Mesendoderm (in vitro differentiated cells): ENCODE data around the gene HEPHL1.

Source experiments
- DNase-seq: peaks from one replicate; pipeline ENCODE4 v3.0.0; 2013
- H2AK5ac ChIP-seq: 2 replicates; pipeline ENCODE4 v1.6.1; 2013; ENCODE audit warnings: low read length, inconsistent platforms
- H2BK120ac ChIP-seq: 2 replicates; pipeline ENCODE4 v1.6.1; 2013; ENCODE audit warnings: low read depth, mild to moderate bottlenecking, low read length, moderate library complexity, mixed read lengths
- H2BK15ac ChIP-seq: replicated peaks from 2 replicates; pipeline ENCODE4 v1.6.1; 2013; ENCODE audit warnings: low read depth, mild to moderate bottlenecking, moderate library complexity
- H2BK5ac ChIP-seq: 2 replicates; pipeline ENCODE4 v1.6.1; 2013; ENCODE audit warnings: low read length, inconsistent platforms
- H3K18ac ChIP-seq: 2 replicates; pipeline ENCODE4 v1.6.1; 2013; ENCODE audit warnings: mild to moderate bottlenecking, low read length, mixed read lengths
- H3K23ac ChIP-seq: one replicate; pipeline ENCODE4 v1.6.1; 2013; ENCODE audit warnings: low read length
- H3K27ac ChIP-seq: 2 replicates; pipeline ENCODE4 v1.5.1; 2013; ENCODE audit warnings: low read depth, mild to moderate bottlenecking, inconsistent platforms, low read length, moderate library complexity
- H3K27me3 ChIP-seq: 2 replicates; pipeline ENCODE4 v1.6.1; 2013; ENCODE audit warnings: low read length, control low read depth, mild to moderate bottlenecking, inconsistent platforms; ENCODE audit not compliant: insufficient read depth, poor library complexity
- H3K36me3 ChIP-seq: 2 replicates; pipeline ENCODE4 v1.6.1; 2013; ENCODE audit warnings: low read length, inconsistent platforms; ENCODE audit not compliant: control insufficient read depth, insufficient read depth
- H3K4ac ChIP-seq: one replicate; pipeline ENCODE4 v1.6.1; 2013; ENCODE audit warnings: low read depth, mild to moderate bottlenecking, low read length, moderate library complexity
- H3K4me1 ChIP-seq: 2 replicates; pipeline ENCODE4 v1.6.1; 2013; ENCODE audit warnings: low read depth, low read length, inconsistent platforms; ENCODE audit not compliant: control insufficient read depth
- H3K4me2 ChIP-seq: 2 replicates; pipeline ENCODE4 v1.6.1; 2013; ENCODE audit warnings: low read length
- H3K4me3 ChIP-seq: 2 replicates; pipeline ENCODE4 v1.5.1; 2013; ENCODE audit warnings: mild to moderate bottlenecking, low read length
- H3K56ac ChIP-seq: one replicate; pipeline ENCODE4 v1.6.1; 2013; ENCODE audit warnings: low read length
- H3K79me1 ChIP-seq: 2 replicates; pipeline ENCODE4 v1.6.1; 2013; ENCODE audit warnings: low read length, inconsistent platforms
- H3K79me2 ChIP-seq: 2 replicates; pipeline ENCODE4 v1.6.1; 2013; ENCODE audit warnings: mild to moderate bottlenecking, low read length; ENCODE audit not compliant: control insufficient read depth, insufficient read depth
- H3K9ac ChIP-seq: 2 replicates; pipeline ENCODE4 v1.6.1; 2013; ENCODE audit warnings: low read length, inconsistent platforms
- H4K5ac ChIP-seq: one replicate; pipeline ENCODE4 v1.6.1; 2013; ENCODE audit warnings: low read length
- H4K8ac ChIP-seq: one replicate; pipeline ENCODE4 v1.6.1; 2013; ENCODE audit warnings: low read depth, mild to moderate bottlenecking, control low read depth, low read length, moderate library complexity
- WGBS: extraction: QIAGEN DNeasy Blood & Tissue Kit; methylation state at CpG from one replicate; pipeline ENCODE4 v1.1.7; 2013; ENCODE audit warnings: low lambda C conversion rate, missing lambda C conversion rate; ENCODE audit not compliant: insufficient coverage; ENCODE audit errors: extremely low coverage; 5-methylcytosine and 5-hydroxymethylcytosine counted together

HEPHL1 gene

GRCh38 chr11:93993747-93994146, 27.4 kb upstream of the HEPHL1 start:
- no peak overlapping the region for H4K5ac ChIP-seq
- no peaks in the 10 kb centered on the region for H3K27me3 ChIP-seq
- H3K4ac ChIP-seq = no peak overlapping the region
- no peak overlapping the region for H3K27ac ChIP-seq
- no peak overlapping the region for H2BK120ac ChIP-seq
- no CpG with 5 or more reads among the region's 1 CpG for WGBS
- no peaks in the 10 kb centered on the region for H3K79me2 ChIP-seq
- H4K8ac ChIP-seq = no peak overlapping the region
- no peak for DNase-seq
- H3K56ac ChIP-seq = no peak overlapping the region
- H3K4me2 ChIP-seq = no peak overlapping the region
- H3K4me1 ChIP-seq = no peaks in the 10 kb centered on the region
- H2AK5ac ChIP-seq = no peak overlapping the region
- H2BK15ac ChIP-seq = no peak overlapping the region
- no peak overlapping the region for H3K23ac ChIP-seq
- no peak overlapping the region for H2BK5ac ChIP-seq
- no peak overlapping the region for H3K4me3 ChIP-seq
- no peak overlapping the region for H3K9ac ChIP-seq
- H3K79me1 ChIP-seq = no peaks in the 10 kb centered on the region
- H3K18ac ChIP-seq = no peak overlapping the region
- H3K36me3 ChIP-seq = no peaks in the 10 kb centered on the region

DNA sequence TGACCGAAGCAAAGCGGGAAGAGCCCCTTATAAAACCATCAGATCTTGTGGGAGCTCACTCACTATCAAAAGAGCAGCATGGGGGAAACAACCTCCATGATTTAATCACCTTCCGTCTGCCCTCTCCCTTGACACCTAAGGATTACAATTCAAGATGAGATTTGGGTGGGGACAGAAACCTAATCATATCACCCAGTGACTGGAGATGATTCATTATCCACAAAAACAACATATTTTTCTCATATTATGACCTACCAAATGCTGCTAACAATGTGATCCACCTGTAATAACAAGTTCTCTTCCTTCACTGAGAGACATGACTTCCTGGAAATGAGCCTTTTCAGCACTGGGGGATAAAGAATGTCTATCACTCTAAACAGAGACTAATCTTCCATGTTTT, 23.4 kb upstream of the HEPHL1 start:
- Histone ChIP-seq H3K18ac (no peak overlapping the region), H3K4me3 (no peak overlapping the region), H3K27ac (no peak overlapping the region), H2BK120ac (no peak overlapping the region), H4K8ac (no peak overlapping the region), H4K5ac (no peak overlapping the region), H3K4ac (no peak overlapping the region), H3K79me2 (no peaks in the 10 kb centered on the region), H2BK15ac (no peak overlapping the region), H3K9ac (no peak overlapping the region), H3K36me3 (no peaks in the 10 kb centered on the region), H3K56ac (no peak overlapping the region), H3K79me1 (no peaks in the 10 kb centered on the region), H2AK5ac (no peak overlapping the region), H3K4me2 (no peak overlapping the region), H3K23ac (no peak overlapping the region), H2BK5ac (no peak overlapping the region), H3K27me3 (no peaks in the 10 kb centered on the region), H3K4me1 (no peaks in the 10 kb centered on the region)
- WGBS = no CpG with 5 or more reads among the region's 3 CpGs
- DNase-seq = no peak

GRCh38 chr11:94000659-94001058, 20.5 kb upstream of the HEPHL1 start:
- Histone ChIP-seq H2AK5ac (no peak overlapping the region), H3K27ac (no peak overlapping the region), H3K56ac (no peak overlapping the region), H3K4me3 (no peak overlapping the region), H3K27me3 (no peaks in the 10 kb centered on the region), H4K8ac (no peak overlapping the region), H3K36me3 (no peaks in the 10 kb centered on the region), H3K79me1 (no peaks in the 10 kb centered on the region), H3K4me1 (no peaks in the 10 kb centered on the region), H3K18ac (no peak overlapping the region), H3K79me2 (no peaks in the 10 kb centered on the region), H2BK120ac (no peak overlapping the region), H3K4me2 (no peak overlapping the region), H3K23ac (no peak overlapping the region), H2BK15ac (no peak overlapping the region), H4K5ac (no peak overlapping the region), H3K4ac (no peak overlapping the region), H3K9ac (no peak overlapping the region), H2BK5ac (no peak overlapping the region)
- no CpG with 5 or more reads among the region's 2 CpGs for WGBS
- DNase-seq = no peak

DNA sequence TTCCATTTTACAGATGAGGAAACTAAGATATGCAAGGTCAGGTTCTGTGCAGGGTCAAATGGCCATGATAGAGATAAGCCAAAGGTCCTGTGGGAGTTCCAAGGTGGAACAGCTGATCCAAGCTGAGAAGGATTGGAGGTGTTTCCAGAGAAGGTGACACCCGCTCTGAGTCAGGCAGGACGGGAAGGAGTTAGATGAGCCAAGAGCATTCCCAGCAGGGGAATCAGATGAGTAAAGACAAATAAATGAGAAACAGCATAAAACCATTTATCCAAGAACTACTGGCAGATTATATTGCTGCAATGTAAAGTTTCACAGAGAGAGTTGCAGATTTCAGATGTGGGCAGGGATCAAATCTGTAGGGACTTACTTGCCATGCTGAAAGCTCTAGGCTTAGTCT, 18.9 kb upstream of the HEPHL1 start:
- no peak overlapping the region for H4K5ac ChIP-seq
- H4K8ac ChIP-seq = no peak overlapping the region
- H2AK5ac ChIP-seq = no peak overlapping the region
- no peak overlapping the region for H3K4ac ChIP-seq
- H3K79me2 ChIP-seq = no peaks in the 10 kb centered on the region
- H3K27me3 ChIP-seq = no peaks in the 10 kb centered on the region
- no peak overlapping the region for H3K18ac ChIP-seq
- no peak overlapping the region for H3K23ac ChIP-seq
- DNase-seq = no peak
- H3K36me3 ChIP-seq = no peaks in the 10 kb centered on the region
- H3K56ac ChIP-seq = no peak overlapping the region
- no peak overlapping the region for H2BK120ac ChIP-seq
- H2BK15ac ChIP-seq = no peak overlapping the region
- no peak overlapping the region for H2BK5ac ChIP-seq
- WGBS = no CpG with 5 or more reads among the region's 2 CpGs
- no peaks in the 10 kb centered on the region for H3K79me1 ChIP-seq
- H3K4me1 ChIP-seq = no peaks in the 10 kb centered on the region
- no peak overlapping the region for H3K9ac ChIP-seq
- H3K4me3 ChIP-seq = no peak overlapping the region
- H3K4me2 ChIP-seq = no peak overlapping the region
- no peak overlapping the region for H3K27ac ChIP-seq

DNA sequence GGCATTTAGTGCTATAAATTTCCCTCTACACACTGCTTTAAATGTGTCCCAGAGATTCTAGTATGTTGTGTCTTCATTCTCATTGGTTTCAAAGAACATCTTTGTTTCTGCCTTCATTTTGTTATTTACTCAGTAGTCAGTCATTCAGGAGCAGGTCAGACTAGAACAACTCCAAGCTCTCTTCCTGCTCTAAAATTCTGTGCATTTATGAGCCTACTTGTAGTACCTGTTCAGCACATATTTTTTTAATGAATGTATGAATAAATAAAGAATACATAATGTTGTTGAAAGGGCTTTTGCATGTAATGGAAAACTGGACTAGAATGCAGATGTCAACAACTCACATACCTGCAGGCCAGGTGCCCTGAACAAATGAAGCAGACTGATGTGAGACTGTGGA, 13.7 kb upstream of the HEPHL1 start:
- Histone ChIP-seq H3K79me1 (no peaks in the 10 kb centered on the region), H2BK120ac (no peak overlapping the region), H3K9ac (no peak overlapping the region), H3K18ac (no peak overlapping the region), H3K56ac (no peak overlapping the region), H3K4me3 (no peak overlapping the region), H2BK15ac (no peak overlapping the region), H4K8ac (no peak overlapping the region), H3K4me2 (no peak overlapping the region), H3K36me3 (no peaks in the 10 kb centered on the region), H3K23ac (no peak overlapping the region), H3K27ac (no peak overlapping the region), H2AK5ac (no peak overlapping the region), H2BK5ac (no peak overlapping the region), H3K79me2 (no peaks in the 10 kb centered on the region), H3K4ac (no peak overlapping the region), H4K5ac (no peak overlapping the region), H3K27me3 (no peaks in the 10 kb centered on the region), H3K4me1 (no peaks in the 10 kb centered on the region)
- DNase-seq = no peak

GRCh38 chr11:94007906-94008305, 13.2 kb upstream of the HEPHL1 start:
- no CpG with 5 or more reads among the region's 4 CpGs for WGBS
- H2AK5ac ChIP-seq = no peak overlapping the region
- no peaks in the 10 kb centered on the region for H3K4me1 ChIP-seq
- no peak overlapping the region for H4K8ac ChIP-seq
- H2BK120ac ChIP-seq = no peak overlapping the region
- no peak overlapping the region for H3K23ac ChIP-seq
- no peak overlapping the region for H3K18ac ChIP-seq
- H3K4ac ChIP-seq = no peak overlapping the region
- no peak overlapping the region for H2BK15ac ChIP-seq
- H2BK5ac ChIP-seq = no peak overlapping the region
- no peaks in the 10 kb centered on the region for H3K79me1 ChIP-seq
- no peaks in the 10 kb centered on the region for H3K27me3 ChIP-seq
- no peaks in the 10 kb centered on the region for H3K79me2 ChIP-seq
- no peak for DNase-seq
- no peak overlapping the region for H3K56ac ChIP-seq
- H3K9ac ChIP-seq = no peak overlapping the region
- no peaks in the 10 kb centered on the region for H3K36me3 ChIP-seq
- no peak overlapping the region for H3K4me2 ChIP-seq
- H4K5ac ChIP-seq = no peak overlapping the region
- H3K4me3 ChIP-seq = no peak overlapping the region
- no peak overlapping the region for H3K27ac ChIP-seq
